Bronchial epithelial cell (primary cell): ENCODE results near the gene CCL17. TPM values are rescaled to one million over a fixed set of nuclear protein-coding genes. Genes with fewer than 3 reads are reported as not detected.

Source experiments
- DNase-seq: peaks from one replicate; pipeline ENCODE4 v3.0.0-alpha.2; 2010; ENCODE audit warnings: low read depth
- FAIRE-seq: peaks from 2 replicates; lab custom pipeline; 2011; peaks lifted over from hg19 to GRCh38; lab: Jason Lieb, UNC
- H3K27me3 ChIP-seq: 2 replicates; pipeline ENCODE4 v1.5.1; 2011; ENCODE audit warnings: low read length; ENCODE audit not compliant: control insufficient read depth, insufficient read depth
- H3K36me3 ChIP-seq: 2 replicates; pipeline ENCODE4 v1.5.1; 2011; ENCODE audit warnings: low read length; ENCODE audit not compliant: control insufficient read depth, insufficient read depth
- H3K4me3 ChIP-seq: 2 replicates; pipeline ENCODE4 v1.5.1; 2011; ENCODE audit warnings: mild to moderate bottlenecking, low read depth, low read length, control low read depth
- CTCF ChIP-seq: IDR thresholded peaks from 2 replicates; pipeline ENCODE4 v1.5.1; 2011; ENCODE audit warnings: mild to moderate bottlenecking, moderate library complexity, low read length, control low read depth, inconsistent platforms; ENCODE audit not compliant: insufficient read depth, severe bottlenecking
- total RNA-seq: library from RNA; depleted of rRNA; stranded (reverse); fragments of >200 nt; gene quantifications from 2 replicates; pipeline ENCODE4 v1.2.1, GENCODE V29; 2014

Gene CCL17
- total RNA-seq, 1 donor from 2014 or later: not detected

- FAIRE-seq (no peak), DNase-seq (no peak)
- no peak for TF ChIP-seq CTCF
- no peak overlapping the region for H3K4me3 ChIP-seq
- peaks cover 17% of the 10 kb centered on the region for H3K36me3 ChIP-seq
- H3K27me3 ChIP-seq: no peaks in the 10 kb centered on the region
Measured at GRCh38 chr16:57427307-57427706, 22.7 kb downstream of the CCL17 start.

- no peak for FAIRE-seq
- Histone ChIP-seq H3K36me3 (peaks cover 18% of the 10 kb centered on the region), H3K27me3 (no peaks in the 10 kb centered on the region)
Measured at GRCh38 chr16:57427824-57428223, 23.3 kb downstream of the CCL17 start.

GRCh38 chr16:57430955-57431354 is 26.4 kb downstream of the CCL17 start:
- Histone ChIP-seq H3K27me3 (no peaks in the 10 kb centered on the region), H3K4me3 (no peak overlapping the region), H3K36me3 (peaks cover 30% of the 10 kb centered on the region)
- no peak for FAIRE-seq
- DNase-seq: no peak
- no peak for TF ChIP-seq CTCF

More at GRCh38 chr16:57427824-57428223, 23.3 kb downstream of the CCL17 start:
- no peak for TF ChIP-seq CTCF
- DNase-seq: no peak
- H3K4me3 ChIP-seq: no peak overlapping the region

GRCh38 chr16:57432505-57432904 is 27.9 kb downstream of the CCL17 start:
- no peak overlapping the region for H3K4me3 ChIP-seq
- no peak for TF ChIP-seq CTCF
- H3K36me3 ChIP-seq: peaks cover 30% of the 10 kb centered on the region
- FAIRE-seq: no peak
- H3K27me3 ChIP-seq: no peaks in the 10 kb centered on the region
- no peak for DNase-seq

- Histone ChIP-seq H3K36me3 (peaks cover 30% of the 10 kb centered on the region), H3K4me3 (no peak overlapping the region), H3K27me3 (no peaks in the 10 kb centered on the region)
- no peak for TF ChIP-seq CTCF
- FAIRE-seq (no peak), DNase-seq (no peak)
Measured at GRCh38 chr16:57432989-57433388, 28.4 kb downstream of the CCL17 start.

- no peaks in the 10 kb centered on the region for H3K27me3 ChIP-seq
- no peak overlapping the region for H3K4me3 ChIP-seq
- TF ChIP-seq CTCF: no peak
- FAIRE-seq (no peak), DNase-seq (no peak)
- peaks cover 30% of the 10 kb centered on the region for H3K36me3 ChIP-seq
Measured at GRCh38 chr16:57434003-57434402, 29.4 kb downstream of the CCL17 start.
